NCI-H345 (cell line): ENCODE data around the gene CBX4.

ENCODE experiments used
- DNase-seq: peaks from one replicate; lab custom pipeline; 2025; lab: John Stamatoyannopoulos, UW

Gene CBX4

DNA sequence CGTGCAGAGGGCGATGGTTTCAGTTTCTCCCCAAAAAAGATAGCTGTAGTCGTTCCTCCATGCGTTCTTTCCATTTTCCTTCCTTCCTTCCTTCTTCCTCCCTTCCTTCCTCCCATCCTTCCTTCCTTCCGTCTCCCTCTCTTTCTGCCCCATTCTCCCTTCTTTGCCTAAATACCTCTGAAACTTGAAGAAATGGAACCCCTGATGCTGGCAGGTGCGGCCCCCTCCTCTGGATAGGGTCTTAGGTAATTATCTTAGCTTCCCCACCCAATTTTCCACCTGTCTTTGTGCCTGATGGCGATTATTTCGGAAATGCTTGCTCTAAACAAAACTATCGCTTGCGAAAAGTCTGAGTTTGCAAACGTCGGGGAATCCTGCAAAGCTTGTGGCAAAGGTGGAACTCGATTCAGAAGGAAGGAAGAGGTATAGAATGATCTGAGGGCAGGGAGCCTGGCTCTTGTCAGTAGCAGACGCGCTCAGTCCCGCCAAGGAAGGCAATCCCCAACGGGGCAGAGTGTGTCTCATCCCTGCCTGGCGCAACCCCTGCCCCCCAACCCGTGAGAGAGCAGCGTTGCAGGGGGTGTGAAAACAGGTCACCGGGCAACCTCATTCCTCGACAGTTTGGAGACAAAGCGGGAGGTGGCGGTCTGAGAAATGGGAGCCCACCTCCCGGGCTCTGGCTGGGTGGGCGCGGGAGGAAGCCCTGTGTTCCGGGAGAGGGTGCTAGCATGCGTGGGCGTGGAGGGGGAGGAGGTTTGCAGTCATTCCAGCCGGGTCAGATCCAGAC, 39.5 kb downstream of the CBX4 start:
- DNase-seq = no peak

DNA sequence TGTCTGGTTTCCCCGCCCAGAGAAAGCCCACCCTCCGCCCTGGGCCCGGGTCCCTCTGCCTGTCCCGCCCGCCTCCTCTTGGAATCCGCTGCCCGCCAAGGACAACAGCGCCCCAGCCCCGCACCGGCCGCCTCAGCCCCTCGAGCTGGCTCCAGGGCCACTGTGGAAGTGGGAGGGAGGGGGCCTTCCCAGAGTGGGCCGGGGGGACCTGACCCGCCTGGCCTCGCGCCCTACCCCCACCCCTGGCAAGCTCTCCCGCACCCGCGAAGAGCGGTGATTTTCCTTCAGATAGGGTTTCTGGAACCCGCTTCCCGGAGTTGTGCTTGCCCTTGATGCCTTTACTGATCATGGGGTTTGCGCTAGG, 40.1 kb downstream of the CBX4 start:
- DNase-seq = no peak

DNA sequence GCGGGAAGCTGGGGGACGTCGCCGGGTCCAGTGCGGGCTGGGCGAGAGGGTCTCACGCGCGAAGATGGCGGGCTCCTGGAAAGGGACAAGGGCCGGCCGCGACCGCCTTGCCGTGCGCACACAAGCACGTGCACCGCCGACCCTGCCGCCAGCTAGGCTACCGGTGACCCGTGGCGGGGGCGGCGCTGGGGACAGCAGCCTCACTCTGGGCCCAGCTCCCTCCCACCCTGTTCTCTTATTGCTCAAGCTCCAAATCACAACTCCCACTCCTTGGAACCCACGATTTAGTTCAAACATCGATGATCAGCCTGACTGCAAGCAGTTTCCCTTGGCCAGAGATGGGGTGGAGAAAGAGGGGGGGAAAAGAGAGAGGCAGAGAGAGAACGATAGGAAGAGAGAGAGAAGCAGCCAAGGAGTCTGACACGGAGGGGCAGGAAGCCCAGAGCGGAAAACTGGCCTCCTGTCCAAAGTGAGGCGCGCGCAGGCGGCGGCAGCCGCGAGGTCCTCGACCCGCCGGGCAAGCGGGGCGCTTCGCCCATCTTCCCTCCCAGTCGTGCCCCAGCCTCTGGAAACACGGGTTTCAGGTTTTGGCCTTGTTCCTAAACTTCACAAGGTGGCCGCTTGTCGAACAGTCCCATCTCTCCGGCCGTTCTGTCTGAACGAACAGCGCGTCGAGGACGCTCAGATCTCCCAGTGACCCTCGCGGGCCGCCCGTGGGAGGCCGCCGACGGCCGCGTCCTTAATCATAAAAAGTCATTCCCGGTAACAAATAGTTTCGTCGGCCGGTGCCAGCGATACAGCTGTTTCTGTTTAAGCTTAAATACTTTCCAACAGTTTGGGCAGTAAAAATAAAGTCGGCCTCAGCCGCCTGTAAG, 40.7 kb downstream of the CBX4 start:
- DNase-seq = peak; percentile 40

DNA sequence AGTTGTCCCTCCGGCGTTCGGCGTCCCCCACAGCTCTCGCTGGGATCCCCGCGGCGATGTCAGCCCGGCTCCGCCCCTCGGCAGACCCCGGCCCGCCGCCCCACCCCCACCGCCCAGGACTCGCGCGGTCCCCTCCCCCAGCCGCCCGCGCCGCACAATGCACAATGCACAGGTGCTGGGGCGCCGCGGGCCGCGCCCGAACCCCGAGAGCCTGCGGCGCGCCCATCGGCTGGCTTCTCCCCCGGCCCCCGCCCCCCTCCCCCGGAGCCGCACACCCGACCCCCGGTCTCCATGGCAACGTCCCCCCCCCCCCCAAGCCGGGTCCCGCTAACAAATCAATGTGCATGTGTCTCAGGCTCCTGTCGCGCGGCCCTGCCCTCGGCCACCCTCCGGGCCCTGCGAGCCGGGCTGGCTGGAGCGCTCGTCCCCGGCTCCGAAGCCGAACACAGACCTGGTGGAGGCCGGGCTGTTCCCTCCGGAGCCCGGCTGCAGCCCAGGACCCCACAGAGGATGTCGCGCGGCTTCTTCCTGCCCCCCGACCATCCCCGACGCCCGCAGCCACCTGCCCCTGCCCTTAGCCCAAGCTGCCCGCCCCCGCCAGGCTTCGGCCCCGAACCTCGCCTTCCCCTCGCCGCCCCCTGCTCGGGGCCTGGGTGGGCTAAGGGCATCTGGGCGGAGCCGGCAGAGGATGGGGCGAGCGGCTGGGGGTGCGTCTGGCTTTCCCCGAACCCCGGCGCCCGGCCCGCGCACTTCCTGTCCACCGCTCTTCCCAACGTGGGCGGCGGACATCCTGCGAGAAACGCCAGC, 41.5 kb downstream of the CBX4 start:
- DNase-seq = peak; percentile 72

DNA sequence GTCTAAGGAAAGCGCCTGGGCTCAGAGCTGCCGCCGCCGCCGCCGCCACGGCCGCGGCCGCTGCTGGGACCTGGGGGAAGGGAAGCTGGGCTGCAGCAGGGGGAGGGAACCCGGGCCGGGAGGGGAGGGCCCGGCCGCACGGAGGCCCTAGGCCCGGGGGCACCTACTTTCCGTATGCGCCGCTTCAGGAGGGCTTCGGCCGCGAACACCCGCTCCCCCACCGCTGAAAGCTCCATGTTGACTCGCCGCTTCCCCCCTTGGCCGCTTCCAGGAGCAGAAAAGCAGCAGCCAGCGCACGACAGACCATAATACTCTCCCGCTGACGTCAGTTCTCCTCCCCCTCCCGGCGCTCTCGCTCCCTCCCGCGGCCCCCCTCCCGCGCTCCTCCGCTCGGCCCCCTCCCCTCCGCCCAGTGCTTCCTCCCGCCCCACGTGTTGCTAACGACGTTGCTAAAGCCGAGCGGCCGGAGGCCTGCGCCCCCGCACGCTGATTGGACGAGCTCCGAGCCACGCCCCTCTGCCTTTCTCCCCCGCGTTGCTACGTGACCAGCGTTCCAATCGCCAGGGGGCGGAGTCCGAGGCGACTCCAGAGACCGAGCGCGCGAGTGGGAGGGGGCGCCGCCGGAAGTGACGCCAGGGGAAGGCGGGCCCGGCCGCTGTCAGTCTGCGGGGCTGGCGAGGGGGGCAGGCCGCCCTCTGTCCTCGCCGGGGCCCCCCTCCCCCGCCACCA, 42.3 kb downstream of the CBX4 start, which contains the start of gene CBX8:
Gene CBX8, minus strand, starts transcription at position 315 of the 729 bp plus-strand sequence. Its CDS starts 79 bp downstream, at position 236.
- peak; percentile 100 for DNase-seq

DNA sequence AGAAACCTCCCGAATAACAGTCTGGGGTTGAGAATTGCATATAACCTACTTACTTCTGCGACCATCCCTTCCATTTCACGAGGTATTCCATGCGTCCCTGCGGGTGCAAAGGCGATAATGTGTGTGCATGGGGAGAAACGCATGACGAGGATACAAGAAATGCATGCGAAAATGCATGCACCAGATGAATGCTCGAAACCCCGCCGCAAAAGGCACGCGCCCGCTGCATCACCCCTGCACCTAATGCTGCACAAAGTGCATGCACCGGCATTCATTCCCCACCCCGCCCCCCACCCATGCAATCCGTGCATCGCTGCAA, 42.8 kb downstream of the CBX4 start:
- DNase-seq = no peak

DNA sequence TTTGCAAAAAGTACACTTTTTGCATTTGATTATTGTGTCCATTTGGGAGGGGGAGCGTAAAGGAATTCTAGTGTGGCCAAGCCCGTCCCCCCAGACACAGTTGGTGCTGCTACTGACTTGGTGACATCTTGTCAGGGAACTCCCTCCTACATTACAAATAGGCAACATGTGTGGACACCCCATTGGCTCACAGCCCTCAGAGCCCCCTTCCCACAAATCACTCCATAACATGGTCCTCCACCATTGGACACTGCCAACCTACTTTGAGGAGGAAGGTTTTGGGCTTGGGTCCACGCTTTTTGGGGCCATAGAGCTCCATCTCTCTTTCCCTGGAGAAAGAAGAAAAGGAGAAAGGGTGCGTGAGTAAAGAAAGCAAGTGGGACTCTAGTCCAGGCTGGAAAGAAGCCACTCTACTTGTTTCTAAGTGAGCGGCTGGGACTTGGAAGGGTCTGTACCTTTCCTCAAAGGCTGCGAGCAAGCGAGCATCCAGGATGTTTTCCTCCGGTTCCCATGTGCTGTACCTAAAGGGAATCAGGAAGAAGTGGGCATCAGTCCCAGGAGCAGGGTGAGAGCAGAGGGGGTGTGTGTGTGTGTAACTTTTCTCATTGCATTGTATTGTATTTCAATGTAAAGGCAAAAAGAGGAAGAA, 43.3 kb downstream of the CBX4 start:
- DNase-seq = no peak

DNA sequence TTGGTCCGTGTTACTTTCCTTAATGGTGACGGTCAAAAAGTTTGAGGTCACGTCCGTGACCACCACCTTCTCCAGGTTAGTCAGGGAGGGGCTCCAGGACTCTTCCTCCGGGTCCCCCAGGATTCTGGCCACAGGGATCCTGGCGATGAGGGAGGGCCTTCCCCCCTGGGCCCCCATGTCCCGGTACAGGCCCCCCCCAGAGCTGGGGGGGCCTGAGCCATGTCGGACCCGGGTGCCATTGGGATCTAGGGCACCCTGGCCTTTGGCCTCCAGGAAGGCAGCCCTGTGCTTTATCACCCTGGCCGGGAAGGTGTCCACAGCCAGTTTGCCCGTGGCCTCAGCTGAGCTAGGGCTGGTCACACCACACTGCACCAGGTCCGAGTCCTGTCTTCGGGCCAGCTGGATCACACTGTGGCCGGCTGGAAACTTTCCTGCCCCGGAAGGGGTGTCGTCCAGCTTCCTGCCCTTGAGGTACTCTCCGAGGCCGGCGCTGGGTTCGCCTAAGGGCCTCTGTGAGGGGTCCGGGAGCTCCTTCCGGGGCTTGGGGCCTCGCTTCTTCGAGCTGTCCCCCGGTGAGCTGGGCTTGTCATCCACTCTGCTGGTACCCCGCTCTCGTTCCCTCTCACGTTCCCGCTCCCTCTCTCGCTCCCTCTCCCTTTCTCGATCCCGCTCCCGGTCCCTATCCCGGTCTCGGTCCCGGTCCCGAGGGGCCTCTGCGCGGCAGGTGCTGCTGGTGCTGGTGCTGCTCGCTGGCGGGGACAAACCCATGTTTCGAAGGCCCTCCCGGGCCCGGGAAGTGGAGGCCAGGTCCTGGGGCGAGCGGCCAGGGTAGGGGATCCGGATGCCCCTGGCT, 44.4 kb downstream of the CBX4 start:
- DNase-seq = no peak

DNA sequence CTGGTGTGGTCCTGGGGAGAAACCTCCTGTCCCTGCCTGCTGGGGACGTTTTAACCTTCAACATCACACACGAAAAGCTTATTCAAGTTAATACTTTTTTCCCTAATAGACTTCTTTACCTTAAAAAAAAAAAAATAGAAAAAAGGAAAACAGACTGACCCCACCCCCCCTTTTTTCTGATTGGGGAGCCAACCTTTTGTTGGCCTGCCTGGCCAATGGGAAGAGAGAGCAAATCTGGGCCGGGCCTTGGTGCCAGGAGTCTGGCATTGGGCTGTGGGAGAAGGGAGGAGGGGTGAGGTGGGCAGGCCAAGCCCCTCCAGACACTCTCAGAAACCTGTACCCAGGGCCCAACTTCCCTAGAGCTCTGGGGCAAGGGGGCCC, 45.3 kb downstream of the CBX4 start:
- DNase-seq = no peak

DNA sequence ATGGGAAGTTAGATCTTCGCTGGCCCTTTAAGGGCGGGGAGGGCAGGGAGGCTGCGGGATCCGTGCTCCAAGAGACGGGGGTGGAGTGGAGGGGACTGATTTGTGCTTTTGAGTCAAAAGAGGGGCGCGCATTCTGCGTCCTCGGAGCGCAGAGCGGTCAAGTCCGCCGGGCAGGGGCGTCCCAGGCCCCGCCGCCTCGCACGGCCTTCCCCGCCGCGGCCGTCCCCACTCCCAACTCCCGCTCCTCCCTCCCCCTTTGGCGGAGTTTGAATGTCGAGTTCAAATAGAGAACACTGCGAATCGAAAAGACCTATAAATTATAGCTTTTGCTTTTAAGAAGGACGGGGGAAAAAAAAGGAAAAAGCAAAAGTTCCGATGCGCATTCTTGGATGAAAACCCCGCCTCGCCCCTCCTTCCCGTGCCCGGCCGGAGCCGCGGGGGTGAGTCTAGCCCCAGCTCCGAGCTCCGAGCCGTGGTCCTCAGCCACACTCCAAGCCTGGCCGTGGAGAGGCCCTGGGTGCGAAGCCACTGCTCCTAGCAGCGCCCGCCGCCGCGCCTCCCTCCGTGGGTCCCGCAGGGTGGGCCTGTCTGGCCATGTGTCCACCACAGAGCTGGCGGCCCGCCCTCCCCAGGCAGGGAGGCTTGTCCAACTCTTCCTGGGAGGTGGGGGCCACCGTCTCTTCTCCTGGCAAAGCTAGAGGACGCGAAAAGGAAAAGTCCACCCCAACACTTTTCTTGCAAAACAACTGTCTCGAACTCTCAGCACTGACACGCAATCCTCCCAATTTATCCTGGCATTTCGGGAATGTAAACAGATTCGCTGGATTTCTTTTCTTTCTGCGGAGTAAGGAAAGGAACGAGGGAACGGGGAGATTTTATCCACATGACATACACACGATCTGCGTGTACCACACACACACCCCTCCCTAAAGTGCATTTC, 46.0 kb downstream of the CBX4 start:
- no peak for DNase-seq

DNA sequence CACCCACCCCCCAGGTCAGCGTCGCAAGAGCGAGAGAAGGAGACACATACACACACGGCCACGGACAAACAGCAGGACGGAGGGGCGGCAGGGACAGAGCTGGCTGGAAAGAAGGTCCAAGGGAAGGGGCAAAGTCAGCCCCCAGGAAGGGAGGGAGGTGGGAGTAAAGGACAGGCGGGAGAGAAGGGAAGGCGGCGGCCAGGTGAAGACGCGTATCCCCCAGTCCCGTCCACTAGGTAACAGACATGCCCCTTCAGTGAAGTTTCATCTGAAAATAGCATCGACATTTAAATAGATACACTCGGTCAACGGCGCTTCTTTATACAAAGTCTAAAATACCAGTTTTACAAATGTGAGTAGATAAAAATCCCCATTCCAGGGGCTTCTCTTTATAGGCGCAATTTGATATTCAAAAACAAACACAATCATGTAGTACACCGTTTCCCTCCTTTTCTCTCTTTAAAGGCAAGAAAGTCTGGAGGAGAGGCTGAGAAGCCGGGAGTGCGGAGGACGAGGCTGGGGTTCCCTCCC, 46.8 kb downstream of the CBX4 start:
- no peak for DNase-seq

DNA sequence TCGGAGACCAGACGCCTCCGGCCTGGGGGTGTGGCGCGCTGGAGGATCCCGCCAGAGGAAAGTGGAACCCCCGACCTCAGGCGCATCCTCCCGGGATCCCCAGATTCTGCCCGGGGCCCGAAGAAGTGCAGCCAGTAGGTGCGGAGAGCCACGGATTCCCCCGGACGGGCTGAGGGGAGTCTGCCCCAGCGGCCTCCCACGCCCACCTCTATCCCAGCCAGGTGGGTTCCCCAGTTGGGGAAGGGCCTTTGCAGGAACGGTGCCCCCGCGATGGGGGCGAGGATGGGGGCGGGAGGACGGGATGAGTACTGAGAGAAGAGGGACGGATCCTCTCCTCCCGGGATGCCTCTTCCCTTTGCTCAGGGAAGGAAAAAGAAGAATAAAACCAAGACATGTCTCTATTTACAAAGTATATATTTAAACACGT, 47.5 kb downstream of the CBX4 start:
- DNase-seq = no peak

DNA sequence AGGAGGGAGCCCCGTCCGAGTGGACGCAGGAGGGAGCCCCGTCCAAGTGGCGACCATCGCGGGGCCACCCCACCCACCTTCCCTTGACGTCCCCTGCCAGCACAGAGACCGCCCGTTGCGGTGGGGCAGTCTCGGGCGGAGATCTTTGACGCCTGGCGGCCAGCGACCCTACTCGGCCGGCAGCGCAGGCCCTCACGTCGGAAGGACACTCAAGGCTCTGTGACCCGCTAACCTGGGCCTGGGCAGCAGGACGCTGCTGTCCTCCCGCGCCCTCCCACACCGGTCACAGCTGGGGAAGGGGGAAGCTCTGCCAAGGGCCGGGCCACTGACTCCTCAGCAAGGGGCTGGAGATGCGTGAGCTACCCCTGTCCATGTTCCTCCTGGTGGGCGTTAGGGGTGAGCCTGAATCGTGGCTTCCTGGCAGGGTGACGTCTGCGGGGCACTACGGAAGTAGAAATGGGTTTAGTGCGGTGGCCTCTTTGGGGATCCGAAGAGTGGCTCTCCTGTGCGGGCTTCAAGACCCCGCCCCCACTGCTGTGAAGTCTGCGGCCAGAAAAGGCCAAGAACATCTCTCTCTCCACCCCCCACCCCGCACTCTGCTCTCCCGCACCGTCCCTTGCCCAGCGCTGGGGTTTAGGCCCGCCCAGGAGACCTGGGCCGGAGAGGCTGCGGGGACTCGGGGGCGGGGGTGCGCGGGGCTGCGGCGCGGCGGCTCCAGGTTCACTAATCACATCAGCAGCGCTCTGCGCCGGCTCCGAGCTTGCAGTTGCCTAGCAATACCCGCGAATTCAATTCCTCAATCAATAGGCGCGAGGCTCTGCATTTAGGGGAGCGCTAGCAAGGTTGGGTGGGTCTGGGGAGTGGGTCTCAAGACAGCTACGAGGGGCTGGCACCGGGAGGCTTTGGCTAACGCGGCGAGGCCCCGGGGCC, 48.2 kb downstream of the CBX4 start:
- no peak for DNase-seq

DNA sequence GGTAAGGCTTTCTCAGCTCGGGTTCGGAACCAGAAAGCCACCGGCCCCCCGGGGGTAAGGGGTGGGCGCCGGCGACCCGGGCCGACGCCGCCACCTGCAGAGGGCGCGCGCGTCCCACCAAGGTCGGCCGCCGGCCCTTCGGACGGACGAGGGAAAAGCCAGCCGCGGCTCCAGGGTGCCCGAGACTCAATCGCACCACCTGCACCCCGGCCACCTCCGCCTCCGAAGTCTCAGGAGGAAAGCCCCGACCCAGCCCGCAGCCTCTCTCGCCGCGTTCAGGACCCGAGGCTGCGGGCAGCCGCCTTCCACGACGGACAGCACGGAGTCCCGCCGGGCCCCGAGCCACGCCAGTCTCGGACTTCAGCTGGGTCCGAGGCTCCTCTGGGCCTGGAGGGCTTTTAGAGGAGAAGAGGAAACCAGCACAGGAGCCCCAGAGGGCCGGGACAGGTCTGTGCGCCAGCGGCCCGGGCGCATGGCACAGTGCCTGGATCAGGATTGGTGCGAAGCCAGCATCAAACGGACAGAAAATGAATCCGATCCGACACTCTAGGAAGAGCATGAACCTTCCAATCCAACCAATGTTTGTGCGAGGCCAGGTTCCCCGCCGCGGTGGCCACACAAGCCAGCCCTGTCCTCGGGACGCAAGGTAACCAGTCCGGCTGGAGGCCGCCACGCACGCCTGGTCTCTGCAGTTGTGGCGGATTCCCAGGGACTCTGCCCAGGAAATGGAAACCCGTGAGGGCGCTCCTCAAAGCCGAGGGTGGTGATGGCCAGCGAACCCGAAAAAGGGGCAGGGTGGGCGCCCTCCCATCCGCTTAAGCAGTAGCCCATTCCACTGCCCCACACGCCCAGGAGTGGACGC, 49.1 kb downstream of the CBX4 start:
- peak; percentile 17 for DNase-seq

DNA sequence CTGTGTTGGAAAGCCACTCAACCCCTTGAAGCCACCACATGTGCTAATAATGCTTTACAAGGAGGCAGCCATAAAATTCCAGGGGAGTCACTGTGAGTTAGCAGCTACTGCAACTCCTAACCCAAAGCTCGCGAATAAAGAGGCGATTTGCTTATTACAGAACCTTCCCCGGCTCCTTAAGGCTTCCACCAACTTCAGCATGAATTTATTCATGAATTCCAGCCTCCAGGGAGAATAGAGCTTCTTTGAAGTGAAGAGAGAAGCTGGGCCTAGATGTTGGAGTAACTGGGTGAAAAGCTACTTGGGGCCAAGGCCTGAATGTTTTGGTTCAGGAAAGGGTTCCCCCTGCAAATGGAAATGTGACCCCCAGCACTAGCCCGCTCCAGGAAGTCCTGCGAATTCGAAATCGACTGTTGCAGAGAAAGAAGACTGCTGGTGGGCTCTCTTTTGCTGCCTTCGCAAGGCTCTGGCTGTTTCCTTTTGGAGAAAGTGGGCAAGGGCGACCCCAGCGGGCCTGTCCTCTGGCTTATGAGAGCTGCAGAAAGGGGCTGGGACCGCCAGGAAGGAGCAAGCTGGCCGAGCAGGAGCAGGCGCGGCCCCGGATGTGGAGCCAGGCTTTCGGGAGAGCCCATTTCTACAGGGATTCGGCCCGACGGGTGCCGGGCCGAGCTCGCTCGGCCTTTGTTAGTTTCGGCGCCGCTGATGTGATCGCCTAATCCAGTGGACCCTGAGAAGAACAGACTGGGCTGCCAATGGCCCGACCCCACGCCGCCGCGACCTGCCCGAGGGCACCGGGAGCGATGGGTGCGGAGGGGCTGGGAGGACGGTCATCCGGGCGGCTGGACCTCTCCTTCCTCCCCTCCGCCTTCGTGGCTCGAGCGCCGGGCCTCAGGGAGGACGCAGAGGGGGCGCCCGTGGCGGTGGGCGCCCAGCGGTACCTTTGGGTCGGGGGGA, 50.0 kb downstream of the CBX4 start:
- DNase-seq = no peak

DNA sequence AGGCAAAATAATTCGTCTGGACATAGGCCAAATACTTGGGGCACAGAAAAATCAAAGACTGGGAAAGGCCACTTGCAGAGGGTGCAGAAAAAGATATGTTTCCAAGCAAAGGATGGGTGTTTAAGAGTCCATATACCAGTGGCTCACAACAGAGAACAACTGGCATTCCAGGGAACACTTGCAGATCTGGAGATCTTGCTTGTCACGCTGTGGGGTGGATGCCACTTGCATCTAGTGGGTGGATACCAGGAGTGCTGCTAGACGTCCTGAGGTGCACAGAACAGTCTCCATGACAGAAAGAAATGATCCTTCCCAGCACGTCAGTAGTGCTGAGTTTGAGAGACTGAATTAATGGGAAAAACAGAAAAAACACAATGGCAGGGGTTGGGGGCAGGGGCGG, 50.8 kb downstream of the CBX4 start:
- DNase-seq = no peak
